Thyroid gland (tissue), 4 donors: Measurements from ENCODE around the gene COL23A1. TPM values are rescaled to one million over a fixed set of nuclear protein-coding genes. Genes with fewer than 3 reads are reported as not detected.

Experiments
- DNase-seq, 2 donors: peaks; one replicate each; pipeline ENCODE4 v3.0.0-alpha.2; 2019
- H3K27ac ChIP-seq, 3 donors: fragments of 200-600 bp; sonication (generic); 1 replicate in 2 of 3; 2 replicates in 1 of 3; pipeline ENCODE4 v1.5.1; 2016 to 2019; ENCODE audit warnings: mild to moderate bottlenecking in 1 of 3, moderate library complexity in 1 of 3
- H3K27me3 ChIP-seq: fragments of 200-600 bp; sonication (generic); one replicate; pipeline ENCODE4 v1.5.1; 2019
- H3K36me3 ChIP-seq, 2 donors: fragments of 200-600 bp; sonication (generic); one replicate each; pipeline ENCODE4 v1.5.1; 2016 to 2019
- H3K4me1 ChIP-seq, 2 donors: fragments of 200-600 bp; sonication (generic); one replicate each; pipeline ENCODE4 v1.5.1; 2017 to 2019
- H3K4me3 ChIP-seq, 3 donors: fragments of 200-600 bp; sonication (generic); replicated peaks in 1 of 3; 1 replicate in 2 of 3; 2 replicates in 1 of 3; pipeline ENCODE4 v1.5.1; 2016; ENCODE audit warnings: mild to moderate bottlenecking in 1 of 3
- H3K9me3 ChIP-seq: fragments of 200-600 bp; sonication (generic); one replicate; pipeline ENCODE4 v1.5.1; 2017
- POLR2A ChIP-seq, 2 donors: fragments of 450-650 bp; IDR thresholded peaks; one replicate each; pipeline ENCODE4 v1.6.1; 2017; ENCODE audit warnings: antibody characterized with exemption in 2 of 2, mild to moderate bottlenecking in 2 of 2, moderate library complexity in 1 of 2
- WGBS, 2 donors: methylation state at CpG; one replicate each; pipeline ENCODE4 v1.1.5; 2017; 5-methylcytosine and 5-hydroxymethylcytosine counted together
- intact Hi-C: fragments of 100-400 bp; cut with DNase I; formaldehyde crosslinking; loops from one replicate; pipeline ENCODE4 v1.15.1; 2023
- total RNA-seq, 4 donors: library from RNA; depleted of rRNA; stranded (reverse); fragments of >200 nt; gene quantifications; one replicate each; pipeline ENCODE4 v1.2.3, GENCODE V29; 2016
- TF ChIP-seq, protein P1 (sequence below), 6 experiments: fragments of 200-600 bp in 3 of 6; fragments of 450-650 bp in 3 of 6; sonication (generic) in 3 of 6; IDR thresholded peaks; one replicate each; pipeline ENCODE4 v1.5.1; 2016 to 2019; ENCODE audit warnings: antibody characterized with exemption in 6 of 6, mild to moderate bottlenecking in 2 of 6, inconsistent platforms in 1 of 6, moderate library complexity in 1 of 6

COL23A1 gene
- total RNA-seq, 4 donors from 2014 or later, result 76.6 to 108 (median 95.7) TPM

DNA sequence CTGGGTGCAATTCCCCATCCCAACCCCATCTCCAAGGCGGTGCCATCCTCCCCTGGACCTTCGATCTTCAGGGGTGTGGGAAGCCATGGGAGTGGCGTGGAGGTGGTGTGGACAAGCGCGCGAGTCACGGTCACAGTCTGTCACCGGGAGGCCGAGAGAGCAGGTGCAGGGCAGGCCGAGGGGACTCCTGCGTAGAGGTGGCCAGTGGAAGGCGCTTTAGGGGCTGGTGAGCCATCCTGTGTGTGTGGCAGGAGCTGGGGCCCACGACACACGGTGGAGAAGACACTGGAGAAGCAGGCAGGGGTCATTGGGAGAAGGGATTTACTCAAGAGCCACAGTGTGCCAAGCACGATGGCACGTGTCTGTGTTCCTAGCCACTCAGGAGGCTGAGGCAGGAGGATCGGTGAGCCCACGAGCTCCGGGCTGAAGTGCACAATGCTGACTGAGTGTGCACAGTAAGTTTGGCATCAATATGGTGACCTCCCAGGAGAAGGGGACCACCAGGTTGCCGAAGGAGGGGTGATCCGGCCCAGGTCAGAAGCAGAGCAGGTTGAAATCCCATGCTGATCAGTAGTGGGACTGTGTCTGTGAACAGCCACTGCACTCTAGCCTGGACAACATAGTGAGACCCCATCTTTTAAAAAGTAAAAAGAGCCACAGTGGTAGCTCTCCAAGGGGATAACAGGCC is 212.5 kb downstream of the COL23A1 start:
- intact Hi-C loops, result no loop called here
- Histone ChIP-seq H3K36me3 (no peaks in the 10 kb centered on the region), H3K9me3 (no peaks in the 10 kb centered on the region), H3K27ac (no peak overlapping the region), H3K4me3 (no peak overlapping the region), H3K4me1 (peaks cover 22 to 26% of the 10 kb centered on the region in 2 donors), H3K27me3 (no peaks in the 10 kb centered on the region)
- no peak for DNase-seq
- TF ChIP-seq, protein P1, sequence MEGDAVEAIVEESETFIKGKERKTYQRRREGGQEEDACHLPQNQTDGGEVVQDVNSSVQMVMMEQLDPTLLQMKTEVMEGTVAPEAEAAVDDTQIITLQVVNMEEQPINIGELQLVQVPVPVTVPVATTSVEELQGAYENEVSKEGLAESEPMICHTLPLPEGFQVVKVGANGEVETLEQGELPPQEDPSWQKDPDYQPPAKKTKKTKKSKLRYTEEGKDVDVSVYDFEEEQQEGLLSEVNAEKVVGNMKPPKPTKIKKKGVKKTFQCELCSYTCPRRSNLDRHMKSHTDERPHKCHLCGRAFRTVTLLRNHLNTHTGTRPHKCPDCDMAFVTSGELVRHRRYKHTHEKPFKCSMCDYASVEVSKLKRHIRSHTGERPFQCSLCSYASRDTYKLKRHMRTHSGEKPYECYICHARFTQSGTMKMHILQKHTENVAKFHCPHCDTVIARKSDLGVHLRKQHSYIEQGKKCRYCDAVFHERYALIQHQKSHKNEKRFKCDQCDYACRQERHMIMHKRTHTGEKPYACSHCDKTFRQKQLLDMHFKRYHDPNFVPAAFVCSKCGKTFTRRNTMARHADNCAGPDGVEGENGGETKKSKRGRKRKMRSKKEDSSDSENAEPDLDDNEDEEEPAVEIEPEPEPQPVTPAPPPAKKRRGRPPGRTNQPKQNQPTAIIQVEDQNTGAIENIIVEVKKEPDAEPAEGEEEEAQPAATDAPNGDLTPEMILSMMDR (IDR thresholded peaks at IDR 0.05), result no peak
- no peak for TF ChIP-seq POLR2A (IDR thresholded peaks at IDR 0.05)
- 97% methylated on average over 13 to 21 of the region's 21 CpGs for WGBS, 2 donors

DNA sequence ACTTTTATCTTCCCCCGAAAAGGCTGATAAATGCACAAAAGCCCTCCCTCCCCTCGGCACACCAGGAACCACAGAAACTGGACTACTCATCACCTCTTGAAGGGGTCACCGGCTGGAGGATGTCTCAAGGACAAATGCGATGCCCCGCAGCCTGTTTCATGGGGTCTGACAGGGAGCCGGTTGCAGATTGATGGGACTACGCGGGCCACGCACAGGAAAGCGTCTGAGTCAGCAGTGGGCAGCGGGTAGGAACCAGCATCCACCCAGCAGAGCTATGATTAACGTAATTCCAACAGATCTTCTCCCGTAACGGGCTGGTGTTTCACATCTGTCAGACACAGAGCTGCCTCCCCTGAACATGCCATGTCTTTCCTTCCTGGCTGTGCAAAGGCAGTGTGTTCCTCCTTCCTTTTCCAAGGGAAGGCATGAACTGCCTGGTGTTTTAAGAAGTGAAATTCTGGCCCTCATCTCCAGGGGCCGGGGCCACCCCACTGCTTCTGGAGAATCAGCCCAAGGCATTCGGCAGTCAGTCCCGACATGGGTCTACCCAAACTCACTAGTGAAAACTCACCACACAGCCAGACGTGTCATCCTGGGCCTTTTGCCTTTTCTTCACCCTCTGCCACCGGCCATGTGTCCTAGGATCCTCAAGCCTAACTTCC is 213.1 kb downstream of the COL23A1 start:
- DNase-seq, result peak in 1 of 2 donors; percentile 17
- Histone ChIP-seq H3K9me3 (no peaks in the 10 kb centered on the region), H3K27ac (no peak overlapping the region), H3K27me3 (no peaks in the 10 kb centered on the region), H3K4me1 (peaks cover 19 to 21% of the 10 kb centered on the region in 2 donors), H3K4me3 (no peak overlapping the region), H3K36me3 (no peaks in the 10 kb centered on the region)
- 83 to 88% methylated on average over 19 of the region's 19 CpGs for WGBS, 2 donors
- intact Hi-C loops, result no loop called here
- no peak for TF ChIP-seq POLR2A (IDR thresholded peaks at IDR 0.05)
- TF ChIP-seq, protein P1 (IDR thresholded peaks at IDR 0.05), result no peak

DNA sequence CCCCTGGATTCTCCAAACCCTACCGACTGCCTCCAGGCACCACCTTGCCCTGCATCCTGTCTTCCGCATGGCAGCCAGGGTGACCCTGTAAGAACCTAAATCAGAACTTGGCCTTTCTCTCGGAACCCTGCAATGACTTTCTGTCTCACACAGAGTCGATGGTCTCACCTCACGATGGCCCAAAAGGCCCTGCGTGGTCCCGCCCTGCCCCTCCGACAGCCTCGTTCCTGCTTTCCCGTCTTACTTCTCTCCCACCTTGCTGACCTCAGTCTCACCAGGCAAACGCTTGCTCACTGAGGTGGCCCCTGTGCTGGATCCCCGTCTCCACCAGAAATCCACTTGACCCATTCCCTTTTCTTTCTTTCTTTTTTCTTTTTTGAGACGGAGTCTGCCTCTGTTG is 214.8 kb downstream of the COL23A1 start:
- Histone ChIP-seq H3K4me1 (peaks cover 10 to 14% of the 10 kb centered on the region in 2 donors), H3K27me3 (no peaks in the 10 kb centered on the region), H3K4me3 (no peak overlapping the region), H3K27ac (no peak overlapping the region), H3K36me3 (no peaks in the 10 kb centered on the region), H3K9me3 (no peaks in the 10 kb centered on the region)
- no peak for TF ChIP-seq POLR2A (IDR thresholded peaks at IDR 0.05)
- TF ChIP-seq, protein P1 (IDR thresholded peaks at IDR 0.05), result no peak
- WGBS, 2 donors, result 97% methylated on average over 13 of the region's 13 CpGs
- intact Hi-C loops, result no loop called here
- DNase-seq, result no peak

DNA sequence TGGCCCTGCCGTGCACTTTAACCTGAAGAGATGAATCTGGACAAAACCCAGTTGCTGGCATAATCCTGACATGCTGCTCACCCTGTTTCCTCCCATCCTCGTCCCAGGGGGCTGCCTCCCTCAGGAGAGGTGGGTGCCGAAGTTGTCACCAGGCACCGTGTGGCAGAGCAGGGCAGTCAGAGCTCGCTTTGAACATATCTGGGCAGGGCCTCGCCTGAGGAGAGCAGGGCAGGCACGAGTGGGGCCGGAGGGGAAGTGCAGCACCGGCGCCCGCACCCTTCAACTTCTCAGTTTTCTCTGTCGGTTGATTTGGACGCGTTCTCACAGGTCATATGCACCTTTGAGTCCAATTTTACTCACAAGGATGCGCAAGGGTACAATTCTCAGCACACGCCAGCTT is 216.5 kb downstream of the COL23A1 start:
- no peaks in the 10 kb centered on the region for H3K36me3 ChIP-seq

More for the DNA sequence above, 216.5 kb downstream of the COL23A1 start:
- H3K4me1 ChIP-seq, result peaks cover 4 to 12% of the 10 kb centered on the region in 2 donors
- WGBS, 2 donors, result 90 to 96% methylated on average over 16 of the region's 16 CpGs
- no peak for TF ChIP-seq POLR2A (IDR thresholded peaks at IDR 0.05)
- TF ChIP-seq, protein P1 (IDR thresholded peaks at IDR 0.05), result no peak
- no peak overlapping the region for H3K27ac ChIP-seq
- intact Hi-C loops, result no loop called here
- H3K9me3 ChIP-seq, result no peaks in the 10 kb centered on the region
- DNase-seq, result no peak
- no peaks in the 10 kb centered on the region for H3K27me3 ChIP-seq
- no peak overlapping the region for H3K4me3 ChIP-seq
